Heart left ventricle (tissue), 16 donors: ENCODE results near the gene YES1. TPM values are rescaled to one million over a fixed set of nuclear protein-coding genes. Genes with fewer than 3 reads are reported as not detected.
"Not testable (repeated sequence)": the region's sequence is repeated elsewhere in the genome, so short reads cannot be mapped to it uniquely, and the experiment has no call there.

ENCODE experiments used
- ATAC-seq, 4 donors: fragments of 200-7000 bp; cut with Tn5 transposase; one replicate each; pipeline ENCODE4 v1.9.1; 2020 to 2022; ENCODE audit warnings: moderate library complexity in 4 of 4, mild to moderate bottlenecking in 3 of 4, moderate number of reproducible peaks in 1 of 4
- DNase-seq, 5 donors: peaks; one replicate each; pipeline ENCODE4 v3.0.0-alpha.2; 2020
- H3K27ac ChIP-seq, 12 donors: fragments of 200-600 bp; sonication (generic) in 4 of 12; one replicate each; pipeline versions ENCODE4 v1.5.0 to v1.8.0; 2016 to 2022; ENCODE audit warnings: mild to moderate bottlenecking in 2 of 12
- H3K27me3 ChIP-seq, 9 donors: fragments of 200-600 bp; sonication (generic) in 2 of 9; one replicate each; pipeline versions ENCODE4 v1.5.1 to v1.8.0; 2016 to 2022; ENCODE audit warnings: mild to moderate bottlenecking in 3 of 9
- H3K36me3 ChIP-seq, 9 donors: fragments of 200-600 bp; sonication (generic) in 2 of 9; one replicate each; pipeline versions ENCODE4 v1.5.0 to v1.8.0; 2018 to 2022; ENCODE audit warnings: mild to moderate bottlenecking in 2 of 9
- H3K4me1 ChIP-seq, 12 donors: fragments of 200-600 bp; sonication (generic) in 4 of 12; one replicate each; pipeline versions ENCODE4 v1.5.0 to v1.8.0; 2016 to 2022; ENCODE audit warnings: mild to moderate bottlenecking in 3 of 12
- H3K4me3 ChIP-seq, 12 donors: fragments of 200-600 bp; sonication (generic) in 4 of 12; one replicate each; pipeline versions ENCODE4 v1.5.0 to v1.8.0; 2017 to 2022; ENCODE audit warnings: mild to moderate bottlenecking in 9 of 12, moderate library complexity in 4 of 12
- H3K9me3 ChIP-seq, 12 donors: fragments of 200-600 bp; sonication (generic) in 4 of 12; one replicate each; pipeline versions ENCODE4 v1.5.0 to v1.8.0; 2016 to 2022; ENCODE audit warnings: mild to moderate bottlenecking in 1 of 12
- POLR2A ChIP-seq, 2 donors: fragments of 450-650 bp; IDR thresholded peaks; one replicate each; pipeline ENCODE4 v1.6.1; 2017; ENCODE audit warnings: antibody characterized with exemption in 2 of 2, mild to moderate bottlenecking in 2 of 2, moderate library complexity in 2 of 2
- WGBS, 4 donors: extraction: QIAGEN DNeasy Blood & Tissue Kit in 2 of 4; methylation state at CpG; one replicate each; pipeline versions ENCODE4 v1.1.5 to v1.1.7; 2013 to 2018; 5-methylcytosine and 5-hydroxymethylcytosine counted together
- intact Hi-C, 10 donors: fragments of 100-400 bp; cut with DNase I; formaldehyde crosslinking; loops; one replicate each; pipeline versions ENCODE4 v1.11.1 to v1.14.2; 2022
- polyA plus RNA-seq, 2 donors: library from polyadenylated mRNA; stranded (reverse); fragments of 200-250 nt; gene quantifications; one replicate each; pipeline ENCODE4 v1.2.3, GENCODE V29; 2013
- total RNA-seq, 9 donors: library from RNA; depleted of rRNA in 2 of 9; stranded (reverse); fragments of >200 nt in 2 of 9; fragmentation: NEBNext Ultra II Directional in 3 of 9; extraction: Animal tissue kit (Norgen Biotek cat#: 25700) in 3 of 9; gene quantifications; one replicate each; pipeline versions ENCODE4 v1.1.0 to v1.2.4, GENCODE V29; 2016 to 2023
- TF ChIP-seq, protein P1 (sequence below), 12 donors: fragments of 200-600 bp; sonication (generic) in 4 of 12; IDR thresholded peaks; one replicate each; pipeline versions ENCODE4 v1.5.0 to v1.8.0; 2018 to 2022; ENCODE audit warnings: antibody characterized with exemption in 12 of 12, mild to moderate bottlenecking in 5 of 12
- donor health status: ischemic (EF 13 %, LVEDD 7.1; RV severe dilation, severe dysfunction).
- donor health status: healthy with polysubstance abuse.
- donor health status: DM: no; HTN: yes; CAD: no.
- donor health status: DM: no; HTN: no; CAD: no.
- donor health status: ischemic (EF 25% LVEDD 6.9; RV normal size, moderate dysfunction).
- donor health status: ischemic (EF 25% LVEDD 5.7; RV mildly dilated, moderate dysfunction).
- donor health status: healthy.
- donor health status: DM: yes; HTN: yes; CAD: no.
- donor health status: ischemic (EF 35%, LVEDD 5.7; RV mildly dilated, moderate dysfunction).
- donor health status: nonischemic (EF 11% LVEDD 7.7; RV severe dilation, severe dysfunction).
- donor health status: DM: yes; HTN: yes; CAD: no.
- donor health status: PGD.
- donor health status: ischemic (EF 29% LVEDD 5.4; RV normal size, mild dysfunction).
- donor health status: nonischemic (EF 23%, LVEDD 6.1; RV moderate dilation, normal function).

YES1 gene
- total and polyA plus RNA-seq, 11 donors, result 7.1 to 50.2 (median 23.5) TPM

- intact Hi-C loops, result no loop called here
- DNase-seq (no peak), ATAC-seq (no peak)
- no peaks in the 10 kb centered on the region for H3K36me3 ChIP-seq
- peaks cover 0 to 17% (median 4%) of the 10 kb centered on the region in 12 donors for H3K4me1 ChIP-seq
- WGBS, 4 donors, result 89 to 96% (median 92%) methylated on average over 1 of the region's 1 CpG
- peaks cover 0 to 31% (median 0%) of the 10 kb centered on the region in 9 donors for H3K27me3 ChIP-seq
- no peak overlapping the region for H3K27ac ChIP-seq
- no peak overlapping the region for H3K4me3 ChIP-seq
- TF ChIP-seq, protein P1, sequence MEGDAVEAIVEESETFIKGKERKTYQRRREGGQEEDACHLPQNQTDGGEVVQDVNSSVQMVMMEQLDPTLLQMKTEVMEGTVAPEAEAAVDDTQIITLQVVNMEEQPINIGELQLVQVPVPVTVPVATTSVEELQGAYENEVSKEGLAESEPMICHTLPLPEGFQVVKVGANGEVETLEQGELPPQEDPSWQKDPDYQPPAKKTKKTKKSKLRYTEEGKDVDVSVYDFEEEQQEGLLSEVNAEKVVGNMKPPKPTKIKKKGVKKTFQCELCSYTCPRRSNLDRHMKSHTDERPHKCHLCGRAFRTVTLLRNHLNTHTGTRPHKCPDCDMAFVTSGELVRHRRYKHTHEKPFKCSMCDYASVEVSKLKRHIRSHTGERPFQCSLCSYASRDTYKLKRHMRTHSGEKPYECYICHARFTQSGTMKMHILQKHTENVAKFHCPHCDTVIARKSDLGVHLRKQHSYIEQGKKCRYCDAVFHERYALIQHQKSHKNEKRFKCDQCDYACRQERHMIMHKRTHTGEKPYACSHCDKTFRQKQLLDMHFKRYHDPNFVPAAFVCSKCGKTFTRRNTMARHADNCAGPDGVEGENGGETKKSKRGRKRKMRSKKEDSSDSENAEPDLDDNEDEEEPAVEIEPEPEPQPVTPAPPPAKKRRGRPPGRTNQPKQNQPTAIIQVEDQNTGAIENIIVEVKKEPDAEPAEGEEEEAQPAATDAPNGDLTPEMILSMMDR (IDR thresholded peaks at IDR 0.05), result no peak
- TF ChIP-seq POLR2A (IDR thresholded peaks at IDR 0.05), result no peak
- H3K9me3 ChIP-seq, result peaks cover 0 to 3% (median 0%) of the 10 kb centered on the region in 12 donors
Measured at GRCh38 chr18:799943-800342, 12.1 kb downstream of the YES1 start.

DNA sequence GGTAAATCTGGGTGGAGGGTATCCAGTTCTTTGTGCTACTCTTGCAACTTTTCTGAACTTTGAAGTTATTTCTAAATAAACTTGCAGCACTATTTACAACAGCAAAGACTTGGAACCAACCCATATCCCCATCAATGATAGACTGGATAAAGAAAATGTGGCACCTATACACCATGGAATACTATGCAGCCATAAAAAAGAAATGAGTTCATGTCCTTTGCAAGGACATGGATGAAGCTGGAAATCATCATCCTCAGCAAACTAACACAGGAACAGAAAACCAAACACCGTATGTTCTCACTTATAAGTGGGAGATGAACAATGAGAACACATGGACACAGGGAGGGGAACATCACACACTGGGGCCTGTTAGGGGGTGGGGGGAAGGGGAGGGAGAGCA, 16.7 kb downstream of the YES1 start:
- ATAC-seq, H3K4me3 ChIP-seq, H3K36me3 ChIP-seq, intact Hi-C loops, DNase-seq, H3K27ac ChIP-seq: not testable (repeated sequence)
- WGBS, 4 donors, result 86 to 96% (median 89%) methylated on average over 1 of the region's 1 CpG
- H3K27me3 ChIP-seq, result peaks cover 0 to 10% (median 0%) of the 10 kb centered on the region in 9 donors
- peaks cover 0 to 19% (median 2%) of the 10 kb centered on the region in 12 donors for H3K4me1 ChIP-seq
- peaks cover 0 to 15% (median 2%) of the 10 kb centered on the region in 12 donors for H3K9me3 ChIP-seq

DNA sequence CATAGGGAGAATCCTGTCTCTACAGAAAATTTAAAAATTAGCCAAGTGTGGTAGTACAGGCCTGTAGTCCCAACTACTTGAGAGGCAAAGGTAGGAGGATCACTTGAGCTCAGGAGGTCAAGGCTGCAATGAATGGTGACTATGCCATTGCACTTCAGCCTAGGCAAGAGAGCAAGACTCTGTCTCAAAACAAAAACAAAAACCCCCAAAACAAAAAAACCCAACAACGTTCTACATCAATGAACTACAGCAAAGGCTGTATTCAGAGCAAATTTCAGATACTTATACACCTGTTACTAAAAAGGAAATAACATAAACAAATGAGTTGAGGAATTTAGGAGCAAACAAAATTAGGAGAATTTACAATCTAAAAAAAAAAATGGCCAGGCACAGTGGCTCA, 22.6 kb downstream of the YES1 start:
- H3K36me3 ChIP-seq, result no peaks in the 10 kb centered on the region
- intact Hi-C loops, result no loop called here
- no peak overlapping the region for H3K4me3 ChIP-seq
- DNase-seq (no peak), ATAC-seq (no peak)
- no peak for TF ChIP-seq POLR2A (IDR thresholded peaks at IDR 0.05)
- TF ChIP-seq, protein P1 (IDR thresholded peaks at IDR 0.05), result no peak
- no peak overlapping the region for H3K27ac ChIP-seq
- peaks cover 0 to 9% (median under 1%) of the 10 kb centered on the region in 12 donors for H3K9me3 ChIP-seq
- 84 to 96% (median 90%) methylated on average over 1 of the region's 1 CpG for whole genome bisulfite sequencing, 4 donors
- H3K4me1 ChIP-seq, result peaks cover 0 to 28% (median 11%) of the 10 kb centered on the region in 12 donors
- no peaks in the 10 kb centered on the region for H3K27me3 ChIP-seq

DNA sequence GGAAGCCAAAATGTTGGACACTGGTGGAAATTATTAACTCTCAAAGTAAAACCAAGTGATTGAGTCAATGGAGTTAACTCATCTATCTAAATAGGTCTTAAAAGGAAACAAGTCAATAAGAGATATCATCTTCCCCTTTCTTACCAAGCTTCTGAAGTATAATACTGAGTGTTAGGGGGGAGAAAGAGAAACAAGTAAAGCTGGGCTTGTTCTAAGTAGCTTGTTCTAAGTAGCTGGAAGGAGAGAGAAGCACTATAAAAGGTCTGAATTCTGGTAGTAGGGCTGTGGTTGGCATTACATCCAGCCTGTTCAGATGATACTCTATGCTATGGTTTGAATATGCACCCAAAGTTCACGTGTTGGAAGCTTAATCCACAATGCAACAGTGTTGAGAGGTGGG, 26.8 kb downstream of the YES1 start:
- 81 to 96% (median 88%) methylated on average over 1 of the region's 1 CpG for WGBS, 4 donors
- Histone ChIP-seq H3K4me1 (peaks cover 0 to 21% (median 12%) of the 10 kb centered on the region in 12 donors), H3K4me3 (no peak overlapping the region), H3K27me3 (no peaks in the 10 kb centered on the region), H3K36me3 (no peaks in the 10 kb centered on the region), H3K9me3 (no peaks in the 10 kb centered on the region), H3K27ac (no peak overlapping the region)
- no peak for ATAC-seq
- intact Hi-C loops, result no loop called here
- no peak for TF ChIP-seq POLR2A (IDR thresholded peaks at IDR 0.05)
- DNase-seq, result no peak

- no peaks in the 10 kb centered on the region for H3K27me3 ChIP-seq
- no peaks in the 10 kb centered on the region for H3K9me3 ChIP-seq
- WGBS, 4 donors, result 68 to 74% (median 72%) methylated on average over 5 of the region's 5 CpGs
- intact Hi-C loops, result no loop called here
- no peak overlapping the region for H3K27ac ChIP-seq
- ATAC-seq, result no peak
- H3K36me3 ChIP-seq, result no peaks in the 10 kb centered on the region
- TF ChIP-seq, protein P1 (IDR thresholded peaks at IDR 0.05), result no peak
- no peak for TF ChIP-seq POLR2A (IDR thresholded peaks at IDR 0.05)
- H3K4me3 ChIP-seq, result no peak overlapping the region
- H3K4me1 ChIP-seq, result peaks cover 0 to 25% (median 12%) of the 10 kb centered on the region in 12 donors
- no peak for DNase-seq
Measured at GRCh38 chr18:784470-785172, 27.4 kb downstream of the YES1 start.
